Coronary artery (tissue), 2 donors: Measurements from ENCODE around the gene RAB11A.

Source experiments
- DNase-seq: peaks from one replicate; pipeline ENCODE4 v3.0.0-alpha.2; 2017; ENCODE audit warnings: low spot score
- H3K27ac ChIP-seq, 2 donors: fragments of 200-600 bp; sonication (generic); one replicate each; pipeline ENCODE4 v1.5.1; 2016 to 2019
- H3K4me3 ChIP-seq: fragments of 200-600 bp; sonication (generic); 2 replicates; pipeline ENCODE4 v1.5.1; 2016; ENCODE audit warnings: mild to moderate bottlenecking, moderate library complexity
- TF ChIP-seq, protein P1 (sequence below): fragments of 200-600 bp; sonication (generic); IDR thresholded peaks from one replicate; pipeline ENCODE4 v1.5.1; 2019; ENCODE audit warnings: antibody characterized with exemption

Gene RAB11A

DNA sequence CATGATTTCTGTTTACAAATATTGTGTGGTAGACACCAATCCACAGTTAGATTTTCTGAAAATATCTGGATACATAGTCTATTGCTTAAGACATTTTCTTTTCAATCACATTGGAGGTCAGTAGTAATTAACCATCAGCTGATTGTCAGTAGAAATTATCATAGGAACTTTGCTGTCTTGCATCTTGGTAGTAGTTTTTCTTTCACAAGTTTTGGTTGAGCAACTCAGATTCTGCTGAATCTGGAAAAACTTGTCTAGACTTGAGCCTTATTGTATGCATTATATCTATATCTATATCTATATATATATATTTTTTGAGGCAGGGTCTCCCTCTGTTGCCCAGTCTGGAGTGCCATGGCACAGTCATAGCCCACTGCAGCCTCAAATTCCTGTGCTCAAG, 4.0 kb downstream of the RAB11A start:
- Histone ChIP-seq H3K27ac (no peak overlapping the region), H3K4me3 (no peak overlapping the region)
- no peak for DNase-seq
- TF ChIP-seq, protein P1, sequence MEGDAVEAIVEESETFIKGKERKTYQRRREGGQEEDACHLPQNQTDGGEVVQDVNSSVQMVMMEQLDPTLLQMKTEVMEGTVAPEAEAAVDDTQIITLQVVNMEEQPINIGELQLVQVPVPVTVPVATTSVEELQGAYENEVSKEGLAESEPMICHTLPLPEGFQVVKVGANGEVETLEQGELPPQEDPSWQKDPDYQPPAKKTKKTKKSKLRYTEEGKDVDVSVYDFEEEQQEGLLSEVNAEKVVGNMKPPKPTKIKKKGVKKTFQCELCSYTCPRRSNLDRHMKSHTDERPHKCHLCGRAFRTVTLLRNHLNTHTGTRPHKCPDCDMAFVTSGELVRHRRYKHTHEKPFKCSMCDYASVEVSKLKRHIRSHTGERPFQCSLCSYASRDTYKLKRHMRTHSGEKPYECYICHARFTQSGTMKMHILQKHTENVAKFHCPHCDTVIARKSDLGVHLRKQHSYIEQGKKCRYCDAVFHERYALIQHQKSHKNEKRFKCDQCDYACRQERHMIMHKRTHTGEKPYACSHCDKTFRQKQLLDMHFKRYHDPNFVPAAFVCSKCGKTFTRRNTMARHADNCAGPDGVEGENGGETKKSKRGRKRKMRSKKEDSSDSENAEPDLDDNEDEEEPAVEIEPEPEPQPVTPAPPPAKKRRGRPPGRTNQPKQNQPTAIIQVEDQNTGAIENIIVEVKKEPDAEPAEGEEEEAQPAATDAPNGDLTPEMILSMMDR = no peak

DNA sequence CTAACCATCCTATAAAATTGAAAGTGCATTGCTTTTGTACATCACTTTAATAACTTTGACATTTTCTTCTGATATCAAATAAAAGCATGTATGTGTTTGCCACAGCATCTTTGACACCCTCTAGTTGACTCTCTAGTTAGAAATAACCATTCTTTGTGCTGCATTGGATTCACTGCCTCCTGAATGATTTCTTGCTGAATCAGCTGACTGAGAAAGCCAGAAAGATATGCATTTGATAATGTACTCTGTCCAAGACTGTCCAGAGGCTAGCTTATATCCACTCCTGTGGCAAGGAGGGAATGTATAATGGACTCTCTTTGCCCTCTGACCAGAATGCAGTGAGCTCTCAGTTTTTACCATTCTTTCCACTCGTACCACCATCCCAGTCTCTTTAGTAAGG, 6.2 kb downstream of the RAB11A start:
- no peak for DNase-seq
- TF ChIP-seq, protein P1 = no peak
- Histone ChIP-seq H3K4me3 (no peak overlapping the region), H3K27ac (no peak overlapping the region)

DNA sequence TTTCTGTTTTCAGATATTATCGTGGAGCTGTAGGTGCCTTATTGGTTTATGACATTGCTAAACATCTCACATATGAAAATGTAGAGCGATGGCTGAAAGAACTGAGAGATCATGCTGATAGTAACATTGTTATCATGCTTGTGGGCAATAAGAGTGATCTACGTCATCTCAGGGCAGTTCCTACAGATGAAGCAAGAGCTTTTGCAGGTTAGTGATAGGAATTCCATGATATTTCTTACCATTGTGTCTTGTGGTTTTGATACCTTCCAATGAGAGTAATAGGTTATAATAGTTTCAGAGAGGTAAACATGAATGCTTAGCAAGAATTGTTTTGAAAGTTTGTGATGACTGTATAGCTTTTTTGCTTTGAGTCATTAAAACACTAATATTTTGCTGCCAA, 8.5 kb downstream of the RAB11A start:
- no peak for DNase-seq
- Histone ChIP-seq H3K27ac (no peak overlapping the region), H3K4me3 (no peak overlapping the region)
- TF ChIP-seq, protein P1 = no peak

DNA sequence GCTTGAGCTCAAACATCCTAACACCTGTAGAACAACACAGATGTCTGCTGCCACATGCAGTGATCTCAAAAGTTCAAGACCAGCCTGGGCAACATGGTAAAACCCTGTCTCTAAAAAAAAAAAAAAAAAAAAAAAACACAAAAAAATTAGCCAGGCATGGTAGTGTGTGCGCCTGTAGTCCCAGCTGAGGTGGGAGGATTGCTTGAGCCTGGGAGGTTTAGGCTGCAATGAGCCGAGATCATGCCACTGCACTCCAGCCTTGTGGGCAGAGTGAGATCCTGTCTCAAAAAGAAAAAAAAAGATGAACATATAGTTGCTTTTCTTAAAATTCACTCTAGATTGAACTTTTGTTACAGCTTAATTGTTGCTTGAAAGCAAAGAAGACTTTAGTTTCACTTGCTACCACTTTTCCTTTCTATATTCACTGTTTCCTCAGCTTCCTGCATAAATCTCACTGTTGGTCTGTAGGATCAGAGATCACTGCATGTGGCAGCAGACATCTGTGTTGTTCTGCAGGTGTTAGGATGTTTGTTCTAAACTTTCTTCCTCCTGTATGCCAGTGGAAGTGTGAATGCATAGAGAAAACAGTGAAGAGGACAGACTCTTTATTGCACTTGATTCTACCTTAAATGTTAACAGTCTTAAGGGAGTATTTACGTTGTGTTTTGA, 12.6 kb downstream of the RAB11A start:
- no peak overlapping the region for H3K4me3 ChIP-seq
- no peak for DNase-seq
- no peak overlapping the region for H3K27ac ChIP-seq
- TF ChIP-seq, protein P1 = no peak

DNA sequence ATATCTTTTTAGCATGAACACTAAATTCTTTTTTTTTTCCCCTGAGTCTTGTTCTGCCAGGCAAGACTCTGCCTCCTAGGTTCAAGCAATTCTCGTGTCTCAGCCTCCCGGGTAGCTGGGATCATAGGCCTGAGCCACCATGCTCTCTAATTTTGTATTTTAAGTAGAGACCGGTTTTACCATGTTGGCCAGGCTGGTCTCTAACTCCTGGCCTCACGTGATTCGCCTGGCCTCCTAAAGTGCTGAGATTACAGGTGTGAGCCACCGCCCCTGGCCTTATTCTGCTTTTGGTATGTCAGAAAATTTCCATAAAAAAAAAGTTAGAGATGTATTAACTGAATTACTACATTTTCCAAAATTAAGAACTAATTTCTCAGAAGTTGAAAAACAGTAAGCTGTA, 14.3 kb downstream of the RAB11A start:
- no peak overlapping the region for H3K4me3 ChIP-seq
- no peak overlapping the region for H3K27ac ChIP-seq
- DNase-seq = no peak
- TF ChIP-seq, protein P1 = no peak

DNA sequence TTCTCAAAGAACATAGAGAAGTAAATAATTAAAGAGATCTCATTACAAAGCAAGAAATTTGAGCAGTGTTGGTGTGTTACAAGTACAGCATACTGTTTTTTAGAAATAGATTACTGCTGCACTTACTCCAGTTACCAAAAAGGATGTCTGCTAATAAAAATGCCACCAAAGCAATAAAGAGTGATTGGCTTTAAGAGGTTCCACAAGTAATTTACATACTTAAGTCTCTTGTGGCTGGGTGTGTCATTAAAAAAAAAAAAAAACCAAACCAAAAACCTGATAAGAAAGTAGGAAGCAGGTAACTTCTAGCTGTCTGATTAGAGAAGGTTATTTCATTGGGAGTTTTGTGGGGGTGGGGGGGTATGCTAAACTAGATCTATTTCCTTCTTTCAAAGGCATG, 15.2 kb downstream of the RAB11A start:
- DNase-seq = no peak
- no peak overlapping the region for H3K4me3 ChIP-seq
- TF ChIP-seq, protein P1 = no peak
- H3K27ac ChIP-seq = no peak overlapping the region

DNA sequence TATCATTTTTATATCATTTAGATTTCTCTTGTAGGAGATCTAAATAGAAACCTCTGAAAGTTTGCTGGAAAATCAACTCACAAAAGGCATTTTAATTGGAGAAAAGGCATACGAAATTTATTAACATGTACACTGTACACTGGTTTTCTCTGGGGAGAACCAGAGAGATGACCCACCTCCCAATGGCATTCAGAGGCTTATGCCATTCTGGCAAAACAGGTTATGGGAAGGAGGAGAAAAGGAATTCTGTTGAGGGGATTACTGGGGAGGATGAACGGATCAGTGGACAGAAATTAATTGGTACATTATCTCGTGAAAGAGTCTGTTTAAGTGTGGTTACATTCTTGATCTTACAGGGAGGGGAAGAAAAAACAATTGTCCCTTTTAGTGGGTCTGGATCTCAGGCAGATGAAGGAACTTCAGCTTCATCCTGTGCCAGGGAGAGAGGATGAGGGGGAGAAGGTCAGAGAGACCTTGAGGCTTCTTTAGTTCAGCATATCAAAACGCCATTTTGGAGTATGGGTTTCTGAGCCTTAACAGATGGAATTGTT, 16.5 kb downstream of the RAB11A start:
- no peak for DNase-seq
- Histone ChIP-seq H3K4me3 (no peak overlapping the region), H3K27ac (no peak overlapping the region)
- TF ChIP-seq, protein P1 = no peak
